A673 (cell line): ENCODE results near the gene FAM209B. TPM values are rescaled to one million over a fixed set of nuclear protein-coding genes. Genes with fewer than 3 reads are reported as not detected.

Experiments used
- BruUV-seq: library from RNA; stranded (reverse); fragments of 400-500 nt; replicated peaks from 2 replicates; lab custom pipeline; 2021; lab: Mats Ljungman, UMichigan
- CTCF ChIA-PET: fragments of 300-600 bp; sonication (Branson Sonifier 250); formaldehyde crosslinking; loops from one replicate; lab custom pipeline; 2022; ENCODE audit warnings: antibody characterized with exemption; lab: Charles Lee
- POLR2A ChIA-PET: fragments of 300-600 bp; sonication (Branson Sonifier 250); formaldehyde crosslinking; loops from one replicate; lab custom pipeline; 2022; ENCODE audit warnings: antibody characterized with exemption; ENCODE audit not compliant: low non-redundant PET; lab: Charles Lee
- DNase-seq: peaks from one replicate; pipeline ENCODE4 v3.0.0-alpha.2; 2015; ENCODE audit warnings: low spot score
- H3K27ac ChIP-seq: fragments of 200-600 bp; sonication (generic); 2 replicates; pipeline ENCODE4 v1.5.1; 2016; ENCODE audit warnings: mixed run types, low read depth, mild to moderate bottlenecking, mixed read lengths, antibody characterized with exemption, low read length; ENCODE audit not compliant: poor library complexity, severe bottlenecking
- H3K27me3 ChIP-seq: fragments of 200-600 bp; sonication (generic); replicated peaks from 2 replicates; pipeline ENCODE4 v1.6.1; 2017; ENCODE audit warnings: mixed run types, low read depth, mild to moderate bottlenecking, mixed read lengths, antibody characterized with exemption, low read length; ENCODE audit not compliant: insufficient read depth, poor library complexity
- H3K36me3 ChIP-seq: fragments of 200-600 bp; sonication (generic); 2 replicates; pipeline ENCODE4 v1.6.1; 2016; ENCODE audit warnings: mixed run types, mild to moderate bottlenecking, mixed read lengths, antibody characterized with exemption, low read length; ENCODE audit not compliant: insufficient read depth, poor library complexity, severe bottlenecking
- H3K4me1 ChIP-seq: fragments of 200-600 bp; sonication (generic); 2 replicates; pipeline ENCODE4 v1.6.1; 2017; ENCODE audit warnings: mixed run types, mild to moderate bottlenecking, mixed read lengths, antibody characterized with exemption, low read length; ENCODE audit not compliant: insufficient read depth, poor library complexity, severe bottlenecking
- H3K4me3 ChIP-seq: fragments of 200-600 bp; sonication (generic); 2 replicates; pipeline ENCODE4 v1.5.1; 2016; ENCODE audit warnings: low read depth, mixed run types, mild to moderate bottlenecking, mixed read lengths, low read length; ENCODE audit not compliant: poor library complexity, severe bottlenecking
- H3K9me3 ChIP-seq: fragments of 200-600 bp; sonication (generic); 2 replicates; pipeline ENCODE4 v1.6.1; 2016; ENCODE audit warnings: mixed run types, low read depth, mild to moderate bottlenecking, mixed read lengths, antibody characterized with exemption, low read length; ENCODE audit not compliant: poor library complexity, severe bottlenecking
- CTCF ChIP-seq: fragments of 300-800, 200-600 bp; sonication (generic); conservative IDR thresholded peaks from 2 replicates; pipeline ENCODE4 v1.5.1; 2017; ENCODE audit warnings: low read depth, mild to moderate bottlenecking, antibody characterized with exemption, low read length, moderate library complexity, mixed read lengths
- EZH2 ChIP-seq: fragments of 200-600 bp; sonication (generic); IDR thresholded peaks from 2 replicates; pipeline ENCODE4 v1.6.1; 2017; ENCODE audit warnings: borderline replicate concordance, low read depth, mild to moderate bottlenecking, mixed read lengths, antibody characterized with exemption, low read length; ENCODE audit not compliant: poor library complexity, severe bottlenecking
- intact Hi-C: fragments of 100-400 bp; cut with micrococcal nuclease; formaldehyde crosslinking; loops from one replicate; pipeline ENCODE4 v1.10.0; 2022; ENCODE audit not compliant: unreplicated experiment
- total RNA-seq: library from RNA; stranded (reverse); gene quantifications from 2 replicates; pipeline ENCODE4 v1.2.3, GENCODE V29; 2021

Gene FAM209B
- total RNA-seq, 1 experiment from 2014 or later, result 0.45 TPM

GRCh38 chr20:56488566-56488965 lies 44.5 kb upstream of the FAM209B start:
- Histone ChIP-seq H3K27me3 (no peaks in the 10 kb centered on the region), H3K36me3 (peaks cover 4% of the 10 kb centered on the region), H3K4me3 (no peak overlapping the region), H3K9me3 (no peaks in the 10 kb centered on the region), H3K27ac (no peak overlapping the region), H3K4me1 (no peaks in the 10 kb centered on the region)
- no peak for TF ChIP-seq CTCF
- intact Hi-C loops, result no loop called here
- POLR2A ChIA-PET, result no interaction called here
- BruUV-seq, result no TSS peak
- CTCF ChIA-PET, result no interaction called here
- DNase-seq, result no peak

GRCh38 chr20:56501116-56501515 lies 31.9 kb upstream of the FAM209B start:
- no peak for TF ChIP-seq EZH2
- DNase-seq, result no peak
- Histone ChIP-seq H3K27ac (no peak overlapping the region), H3K4me1 (no peaks in the 10 kb centered on the region), H3K27me3 (no peaks in the 10 kb centered on the region), H3K36me3 (no peaks in the 10 kb centered on the region), H3K9me3 (no peaks in the 10 kb centered on the region), H3K4me3 (no peak overlapping the region)
- intact Hi-C loops, result no loop called here
- no TSS peak for BruUV-seq
- CTCF ChIA-PET, result no interaction called here
- POLR2A ChIA-PET, result no interaction called here

GRCh38 chr20:56503916-56504315 lies 29.1 kb upstream of the FAM209B start:
- POLR2A ChIA-PET, result no interaction called here
- CTCF ChIA-PET, result no interaction called here
- no peaks in the 10 kb centered on the region for H3K9me3 ChIP-seq
- H3K36me3 ChIP-seq, result no peaks in the 10 kb centered on the region
- BruUV-seq, result no TSS peak
- H3K27me3 ChIP-seq, result no peaks in the 10 kb centered on the region
- H3K4me1 ChIP-seq, result no peaks in the 10 kb centered on the region
- DNase-seq, result no peak
- no peak overlapping the region for H3K4me3 ChIP-seq
- H3K27ac ChIP-seq, result no peak overlapping the region
- TF ChIP-seq EZH2, result no peak
- TF ChIP-seq CTCF, result no peak
- intact Hi-C loops, result no loop called here

GRCh38 chr20:56504373-56505005 lies 28.6 kb upstream of the FAM209B start:
- H3K36me3 ChIP-seq, result no peaks in the 10 kb centered on the region
- intact Hi-C loops, result no loop called here
- H3K27ac ChIP-seq, result no peak overlapping the region
- no TSS peak for BruUV-seq
- no peaks in the 10 kb centered on the region for H3K27me3 ChIP-seq
- ChIA-PET POLR2A (interaction anchor here (0.6 kb wide), 1 partner anchor 113 kb away, joined by 3 read pairs; no protein-coding TSS in a partner anchor), CTCF (no interaction called here)
- no peaks in the 10 kb centered on the region for H3K4me1 ChIP-seq
- DNase-seq, result peak; percentile 6
- no peaks in the 10 kb centered on the region for H3K9me3 ChIP-seq
- TF ChIP-seq CTCF, result peak; percentile 64
- TF ChIP-seq EZH2, result no peak
- H3K4me3 ChIP-seq, result no peak overlapping the region
